GM19099 (cell line): ENCODE results near the gene RBM26.

Experiments
- POLR2A ChIP-seq: IDR thresholded peaks from 3 replicates; pipeline ENCODE4 v1.6.1; 2011; ENCODE audit warnings: low read depth; ENCODE audit not compliant: insufficient read length; ENCODE audit errors: extremely low read depth

RBM26 gene

DNA sequence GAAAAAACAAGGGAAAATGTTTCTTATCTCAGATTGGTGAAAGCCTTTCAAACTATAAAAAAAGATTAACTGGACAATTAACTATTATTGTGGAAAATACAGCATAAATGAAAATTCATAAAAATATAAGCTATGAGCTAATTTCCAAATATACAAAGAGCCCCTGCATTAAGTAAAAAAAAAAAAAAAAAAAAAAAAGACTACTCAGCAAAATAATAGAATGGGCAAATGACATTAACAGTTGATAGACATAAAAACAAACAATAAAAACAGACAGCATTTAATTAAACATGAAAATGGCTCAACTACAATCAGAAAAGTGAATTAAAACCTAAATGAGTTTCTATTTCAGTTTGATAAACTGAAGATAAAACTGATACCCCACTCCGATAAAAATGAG lies 77.5 kb downstream of the RBM26 start:
- TF ChIP-seq POLR2A = no peak

DNA sequence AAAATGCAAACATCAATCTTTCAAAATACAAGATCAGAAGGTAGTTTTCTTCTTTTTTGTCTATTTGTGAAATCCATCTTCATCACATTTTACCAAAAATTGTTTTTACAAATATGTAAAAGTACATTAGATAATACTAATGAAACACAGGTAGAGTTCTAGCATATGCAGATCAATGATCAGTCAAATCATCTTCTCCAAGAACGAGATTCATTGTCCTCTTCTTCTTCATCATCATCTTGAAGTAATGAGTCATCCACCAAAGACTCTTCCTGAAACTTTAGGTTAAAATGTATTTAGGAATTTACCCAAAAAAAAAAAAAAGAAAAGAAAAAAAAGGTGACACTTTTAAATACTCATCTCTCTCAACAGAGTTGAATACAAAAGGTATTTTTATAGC lies 85.6 kb downstream of the RBM26 start:
- no peak for TF ChIP-seq POLR2A

DNA sequence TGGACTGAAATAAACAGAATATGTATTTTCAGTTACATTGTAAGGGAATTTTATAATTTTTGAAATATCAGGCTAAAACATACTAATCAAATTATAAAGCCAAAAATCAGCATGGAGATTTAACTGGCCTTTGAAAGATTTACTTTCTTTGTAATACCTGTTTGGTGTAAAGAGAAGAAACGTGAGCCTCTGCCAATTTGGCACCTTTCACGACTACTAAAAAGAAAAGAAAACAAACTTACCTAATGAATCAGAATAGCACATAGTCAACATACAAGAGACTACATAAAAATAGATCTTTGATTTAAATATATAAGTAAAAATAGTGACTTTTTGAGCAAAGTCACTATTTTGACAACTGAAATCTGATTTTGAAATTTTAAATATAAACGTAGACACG lies 87.4 kb downstream of the RBM26 start:
- TF ChIP-seq POLR2A = no peak

DNA sequence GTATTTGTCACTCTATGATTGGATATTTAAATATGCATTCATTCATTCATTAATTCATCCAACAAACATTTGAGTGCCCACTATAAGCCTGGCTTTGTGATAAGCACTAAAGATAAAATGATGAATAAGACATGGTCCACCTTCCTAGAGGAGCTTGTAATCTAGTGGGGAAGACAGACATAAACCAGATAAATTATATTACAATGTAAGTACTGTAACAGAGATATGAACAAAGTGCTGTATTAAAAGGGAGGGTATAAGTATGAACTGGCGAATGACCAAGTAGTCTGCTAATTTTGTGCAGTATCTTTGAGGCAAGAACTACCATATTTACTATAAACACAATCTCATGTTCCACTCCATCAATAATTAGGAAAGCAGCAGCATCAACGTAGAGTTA lies 88.2 kb downstream of the RBM26 start:
- no peak for TF ChIP-seq POLR2A

DNA sequence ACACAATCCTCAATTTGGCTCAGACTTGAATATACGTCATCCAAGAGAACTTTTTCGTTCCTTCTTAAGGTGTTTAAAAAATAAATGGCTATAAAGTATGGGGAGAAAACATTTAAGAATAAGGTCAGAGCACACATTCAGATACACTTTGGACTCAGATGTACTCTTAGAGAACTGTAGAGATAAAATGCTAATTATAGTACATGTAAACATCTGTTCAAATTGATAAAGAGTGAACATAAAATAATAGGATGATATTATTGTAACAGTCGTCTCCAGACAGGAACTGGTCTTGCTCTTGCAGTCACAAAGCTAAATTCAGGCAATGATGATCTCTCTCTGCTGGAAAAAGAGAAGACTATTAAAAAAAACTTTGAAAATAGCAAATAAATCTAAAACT lies 91.4 kb downstream of the RBM26 start:
- TF ChIP-seq POLR2A = no peak

DNA sequence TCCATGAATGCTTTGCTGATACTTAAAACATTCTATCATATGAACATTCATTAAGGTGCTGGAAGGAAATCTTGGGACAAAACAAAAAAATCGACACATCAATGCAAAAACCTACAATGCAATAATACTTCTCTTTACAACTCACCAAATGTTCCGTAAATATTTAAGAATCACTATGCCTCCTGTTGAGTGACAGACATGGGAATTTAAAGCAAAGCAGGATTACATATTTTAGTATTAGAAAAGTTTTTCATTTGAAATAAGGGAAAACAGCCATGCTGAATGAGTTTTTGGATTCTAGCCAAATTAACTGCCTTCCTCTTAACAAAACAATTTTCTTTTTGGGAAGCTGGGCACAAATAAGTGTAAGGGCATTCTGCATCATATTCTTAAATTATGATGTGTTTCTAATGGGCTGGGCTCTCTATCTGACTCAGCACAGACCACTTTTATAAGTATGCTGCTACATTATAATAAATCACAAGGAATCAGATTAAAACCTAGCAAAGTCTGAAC lies 93.7 kb downstream of the RBM26 start:
- no peak for TF ChIP-seq POLR2A

DNA sequence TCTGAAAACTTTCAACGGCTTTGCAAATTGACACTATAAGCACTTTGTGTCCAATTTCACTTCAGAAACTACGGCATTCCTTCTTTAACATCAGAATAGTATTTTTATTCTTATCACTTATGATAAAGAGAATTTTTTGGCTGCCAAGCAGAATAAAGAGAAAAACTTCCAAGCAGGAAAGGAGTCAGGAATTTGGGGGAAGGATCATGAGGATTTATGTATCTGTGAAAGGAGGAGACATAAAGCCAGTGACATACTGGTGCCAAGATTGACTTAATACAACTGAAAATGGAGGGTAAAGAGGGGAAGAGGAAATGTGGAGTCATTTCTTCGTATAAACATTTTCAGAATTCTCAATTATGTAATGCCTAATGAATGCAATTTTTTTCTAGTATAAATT lies 94.7 kb downstream of the RBM26 start:
- no peak for TF ChIP-seq POLR2A

DNA sequence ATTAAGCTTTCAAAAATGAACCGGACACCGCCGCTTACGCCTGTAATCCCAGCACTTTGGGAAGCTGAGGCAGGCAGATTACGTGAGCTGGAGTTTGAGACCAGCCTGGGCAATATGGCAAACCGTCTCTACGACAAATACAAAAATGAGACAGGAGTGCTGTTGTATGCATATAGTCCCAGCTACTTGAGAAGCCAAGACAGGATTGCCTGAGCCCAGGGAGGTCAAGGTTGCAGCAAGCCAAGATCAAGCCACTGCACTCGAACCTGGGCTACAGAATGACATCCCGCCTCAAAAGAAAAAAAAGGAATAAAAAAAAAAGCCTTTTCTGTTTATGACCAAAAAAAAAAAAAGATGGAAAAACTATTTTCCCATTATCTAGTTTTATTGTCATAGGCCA lies 96.4 kb downstream of the RBM26 start:
- TF ChIP-seq POLR2A = no peak

DNA sequence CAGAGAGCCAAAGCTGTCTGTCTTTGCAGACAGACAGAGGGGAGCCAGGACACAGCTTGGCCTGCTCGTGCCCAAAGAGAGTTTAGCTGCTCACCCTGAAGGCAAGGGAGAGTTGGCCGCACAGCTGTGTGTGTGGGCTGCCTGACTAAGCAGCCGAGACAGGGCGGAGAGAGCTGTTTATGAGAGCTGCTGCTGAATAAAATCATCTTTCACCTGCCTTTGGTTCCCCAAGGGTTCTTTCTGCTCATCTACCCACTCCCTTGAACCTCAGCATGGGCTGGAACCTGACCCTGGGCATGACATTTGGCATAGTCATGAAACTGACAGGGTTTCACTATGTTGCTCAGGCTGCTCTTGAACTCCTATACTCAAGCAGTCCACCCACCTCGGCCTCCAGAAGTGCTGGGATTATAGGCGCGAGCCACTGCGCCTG lies 98.2 kb downstream of the RBM26 start:
- TF ChIP-seq POLR2A = no peak

DNA sequence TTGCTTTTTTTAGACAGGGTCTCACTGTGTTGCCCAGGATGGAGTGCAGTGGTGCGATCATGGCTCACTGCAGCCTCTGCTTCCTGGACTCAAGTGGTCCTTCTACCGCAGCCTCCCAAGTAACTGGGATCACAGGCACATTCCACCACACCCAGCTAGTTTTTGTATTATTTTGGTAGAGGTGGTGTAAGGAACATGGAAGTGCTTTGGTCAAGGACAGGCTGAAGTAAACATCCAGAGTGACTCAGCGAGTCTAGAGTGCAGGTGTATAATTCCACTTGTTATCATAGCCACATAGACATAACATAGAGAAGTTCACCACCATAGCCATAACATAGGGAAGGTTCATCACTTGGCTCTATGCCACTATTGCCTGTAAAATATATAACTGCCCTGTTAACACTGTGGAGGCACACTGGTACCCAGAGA lies 98.6 kb downstream of the RBM26 start:
- no peak for TF ChIP-seq POLR2A

DNA sequence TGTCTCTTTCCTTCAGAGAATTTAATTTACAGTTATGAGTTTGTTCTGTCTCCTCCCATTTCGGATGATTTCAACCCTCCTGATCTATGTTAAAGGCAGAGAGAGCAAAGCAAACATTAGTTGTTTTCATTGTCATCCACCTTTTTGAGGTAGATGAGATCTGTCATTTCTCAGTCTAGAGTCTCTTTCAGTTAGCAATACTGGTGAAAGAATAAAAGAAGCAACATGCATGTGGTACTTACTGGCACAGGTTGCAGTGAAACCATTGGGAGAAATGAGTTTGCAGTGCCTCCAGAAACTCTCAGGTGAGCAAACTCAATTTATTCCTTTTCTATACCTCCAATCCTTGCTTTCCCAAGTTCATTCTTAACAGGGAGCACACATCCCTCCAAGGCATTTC lies 99.4 kb downstream of the RBM26 start:
- TF ChIP-seq POLR2A = no peak

DNA sequence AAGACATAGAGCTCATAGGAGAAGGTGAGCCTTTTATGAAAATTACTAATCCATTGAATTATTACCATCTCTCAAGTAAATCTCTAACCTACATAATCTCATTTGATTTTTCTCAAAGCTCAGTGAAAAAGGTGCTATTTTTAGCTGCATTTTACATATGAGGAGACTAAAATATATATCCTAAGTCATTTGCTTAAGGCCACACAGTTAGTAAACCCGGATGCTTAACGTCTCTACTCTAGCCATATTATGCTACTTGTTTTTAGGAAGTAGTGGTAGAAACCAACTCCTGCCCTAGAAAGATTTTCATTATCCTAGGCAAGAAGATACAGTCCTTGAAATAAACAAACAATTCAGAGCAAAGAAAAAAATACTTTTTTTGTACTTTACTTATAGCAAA lies 108.9 kb downstream of the RBM26 start:
- no peak for TF ChIP-seq POLR2A

DNA sequence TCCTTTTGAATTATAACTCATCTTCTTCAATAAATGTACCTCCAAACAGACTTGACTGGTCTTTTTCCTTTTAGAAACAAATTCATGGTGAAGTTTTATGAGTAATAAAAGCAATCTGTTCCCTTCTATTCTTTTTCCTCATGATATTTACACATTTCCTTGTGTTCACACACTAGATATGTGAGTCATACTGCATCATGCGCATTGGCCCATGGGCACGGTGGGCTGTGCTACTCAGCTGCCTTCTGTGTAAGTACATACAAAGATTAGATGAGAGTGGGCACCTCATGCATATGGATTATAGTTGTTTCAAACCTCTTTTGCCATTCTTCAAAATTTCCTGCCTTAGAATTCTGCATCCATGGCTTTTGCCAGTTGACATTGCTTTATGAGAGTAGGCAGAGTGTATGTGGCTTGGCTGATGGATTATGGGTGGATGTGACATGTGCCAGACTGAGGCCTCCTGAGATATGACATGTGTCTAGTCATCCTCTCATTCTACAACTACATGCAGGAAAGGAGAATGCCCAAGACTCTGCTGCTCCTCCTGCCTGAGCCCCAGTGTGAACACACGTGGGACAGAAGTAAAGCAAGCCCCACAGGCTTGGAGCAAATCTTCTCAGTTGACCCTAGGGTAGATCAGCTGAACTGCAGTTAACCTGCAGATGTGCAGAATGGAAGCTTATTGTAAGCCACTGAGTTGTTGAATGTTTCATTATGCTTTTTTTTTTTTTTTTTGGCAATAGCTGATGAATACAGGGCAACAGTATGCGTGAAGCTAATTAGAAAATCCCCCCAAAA lies 109.9 kb downstream of the RBM26 start:
- TF ChIP-seq POLR2A = no peak

DNA sequence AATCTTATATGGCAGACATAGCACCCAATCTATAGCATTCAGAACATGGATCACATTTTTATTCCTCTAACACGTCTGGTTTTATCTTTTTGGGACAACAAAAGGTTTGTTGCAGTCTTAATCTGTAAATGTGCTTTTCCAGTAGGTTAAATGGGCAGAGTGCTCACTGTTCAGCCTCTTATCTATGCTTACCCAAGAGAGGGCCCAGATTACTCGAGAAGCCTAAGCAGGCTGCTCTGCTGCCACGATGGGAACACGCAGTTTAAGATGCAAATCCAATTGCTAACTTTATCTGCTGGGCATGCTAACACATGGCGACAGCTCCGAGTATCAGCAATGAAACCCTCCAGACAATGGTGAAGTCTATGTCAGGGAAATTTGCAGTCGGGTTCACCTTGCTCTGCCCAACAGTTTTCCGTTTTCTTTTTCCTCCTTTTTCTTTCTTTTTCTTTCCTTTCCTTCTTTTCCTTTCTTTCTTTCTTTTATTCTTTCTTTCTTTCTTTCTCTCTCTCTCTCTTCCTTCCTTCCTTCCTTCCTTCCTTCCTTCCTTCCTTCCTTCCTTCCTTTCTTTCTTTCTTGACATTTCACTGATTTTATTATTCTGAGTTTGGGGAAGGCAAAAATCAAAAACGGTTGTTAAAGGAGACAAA lies 115.3 kb downstream of the RBM26 start:
- no peak for TF ChIP-seq POLR2A

DNA sequence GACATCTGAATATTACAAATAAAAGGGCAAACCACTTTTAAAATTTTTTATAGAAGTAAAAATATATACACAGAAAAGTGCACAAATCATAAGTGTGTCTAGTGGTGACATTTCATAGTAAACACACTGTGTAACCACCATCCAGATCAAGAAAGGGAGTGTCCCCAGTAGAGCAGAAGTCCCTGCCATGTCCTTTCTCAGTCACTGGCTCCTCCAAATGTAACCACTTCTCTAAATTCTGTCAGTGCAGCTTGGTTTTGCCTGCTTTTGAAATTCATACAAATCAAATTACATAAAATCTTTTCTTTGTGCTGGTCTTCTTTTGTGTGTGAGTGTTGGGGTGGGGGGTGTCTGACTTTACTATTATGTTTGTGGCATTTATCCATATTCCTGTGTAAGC lies 116.5 kb downstream of the RBM26 start:
- TF ChIP-seq POLR2A = no peak
